Stimulated activated CD8-positive, alpha-beta memory T cell treated with anti-CD3 and anti-CD28 coated beads, Interleukin-12 subunit alpha, Interleukin-12 subunit beta, amount 100 ng/mL, for 24 hours (primary cell): ENCODE data around the gene NOP56.

ENCODE experiments used
- DNase-seq: peaks from one replicate; pipeline ENCODE4 v3.0.0-alpha.2; 2020; ENCODE audit errors: extremely low read depth

Gene NOP56

GRCh38 chr20:2700913-2701620 is 48.6 kb downstream of the NOP56 start:
- no peak for DNase-seq

DNA sequence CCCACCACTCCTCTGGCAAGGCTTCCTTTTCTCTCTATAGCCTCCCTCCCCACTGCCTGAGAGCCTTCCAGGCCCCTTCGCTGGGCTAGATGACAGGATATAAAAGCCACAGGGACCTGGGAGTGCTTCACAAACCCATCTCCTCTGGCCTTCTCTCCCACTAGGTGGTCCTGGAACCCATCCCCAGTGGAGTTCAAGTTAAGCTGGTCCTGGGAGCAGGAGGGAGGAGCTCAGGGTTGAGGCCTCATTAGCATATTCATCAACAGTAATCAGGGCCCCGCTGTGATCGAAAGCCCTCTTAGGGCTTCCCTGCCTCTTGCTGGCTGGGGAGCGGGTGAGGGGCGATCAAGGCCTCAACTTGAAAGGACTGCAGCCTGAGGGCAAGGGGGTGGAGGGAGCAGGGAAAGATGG is 49.2 kb downstream of the NOP56 start:
- DNase-seq: no peak

GRCh38 chr20:2703716-2704475 is 51.5 kb downstream of the NOP56 start:
- no peak for DNase-seq

DNA sequence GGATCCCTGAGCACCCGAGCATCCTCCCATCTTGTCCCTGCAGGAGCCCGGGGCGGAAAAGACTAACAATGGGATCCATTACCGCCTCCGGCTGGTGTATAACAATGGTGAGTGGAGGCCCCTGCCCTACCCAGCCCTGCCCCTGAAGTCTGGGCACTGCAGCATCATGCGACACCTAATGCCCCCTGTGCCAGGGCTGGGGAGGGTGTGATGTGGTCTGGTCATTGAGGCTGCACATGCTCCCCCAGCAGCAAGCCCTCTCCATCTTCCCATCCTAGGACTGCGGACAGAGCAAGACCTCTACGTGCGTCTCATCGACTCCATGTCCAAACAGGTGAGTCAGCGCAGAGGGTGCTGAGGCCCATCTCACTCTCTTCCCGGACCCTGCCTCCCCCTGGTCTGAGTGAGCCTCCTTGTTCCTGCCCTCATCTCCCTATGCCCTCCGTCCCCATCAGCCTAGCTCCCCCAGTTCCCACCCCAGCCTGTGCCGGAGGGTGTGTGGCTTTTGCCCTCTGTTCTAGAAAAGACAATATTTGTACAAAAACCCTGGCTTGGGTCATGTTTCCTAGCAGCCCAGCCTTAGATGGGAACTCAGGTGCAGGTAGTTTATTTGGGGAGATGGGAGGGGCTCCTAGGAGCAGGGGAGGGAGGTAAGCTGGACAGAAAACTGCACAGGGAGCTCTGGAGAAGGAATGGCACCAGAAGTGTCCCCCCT is 53.7 kb downstream of the NOP56 start:
- DNase-seq: no peak

GRCh38 chr20:2706688-2707352 is 54.4 kb downstream of the NOP56 start:
- no peak for DNase-seq

DNA sequence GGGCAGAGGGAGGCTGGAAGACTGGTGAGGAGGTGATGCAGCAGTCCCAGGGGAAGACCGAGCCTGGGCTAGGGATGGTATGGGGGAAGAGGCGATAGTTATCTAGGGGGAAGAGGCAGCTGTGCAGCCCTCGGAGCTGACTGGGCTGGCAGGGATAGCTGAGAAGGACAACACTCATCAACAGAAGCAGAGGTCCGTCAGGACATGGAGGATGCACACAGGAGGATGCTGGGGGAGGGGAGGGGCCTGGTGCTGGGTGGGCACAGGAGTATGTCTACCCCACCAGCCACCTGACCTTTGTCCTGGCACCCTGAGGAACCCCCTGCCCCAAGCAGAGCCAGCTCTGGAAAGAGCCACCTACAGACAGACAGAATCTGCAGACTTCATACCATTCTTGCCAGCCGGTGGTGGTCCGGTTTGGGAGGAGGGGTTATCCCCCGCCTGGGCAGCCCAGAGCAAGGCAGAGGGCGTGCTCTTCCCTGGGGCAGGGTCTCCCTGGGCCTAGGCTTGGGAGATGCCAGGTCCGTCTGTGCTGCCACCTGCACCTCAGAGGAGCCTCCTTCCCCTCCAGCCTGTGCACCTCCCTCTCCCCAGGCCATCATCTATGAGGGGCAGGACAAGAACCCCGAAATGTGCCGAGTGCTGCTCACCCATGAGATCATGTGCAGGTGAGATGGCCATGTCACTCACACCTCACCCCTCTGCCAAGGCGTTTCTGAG is 55.1 kb downstream of the NOP56 start:
- no peak for DNase-seq
